Measurements from ENCODE around the gene BID. TPM values are rescaled to one million over a fixed set of nuclear protein-coding genes. Genes with fewer than 3 reads are reported as not detected.

BID gene
- total RNA-seq, 1 donor from 2014 or later = 34.3 TPM

GRCh38 chr22:17742527-17742902, 31.8 kb downstream of the BID start:
- intact Hi-C loops (cut with micrococcal nuclease) = loop anchor here (1.0 kb wide), 2 partner anchors 43 to 334 kb away; no protein-coding TSS in a partner anchor

- intact Hi-C loops (cut with micrococcal nuclease) = loop anchor here (1.0 kb wide), 2 partner anchors 43 to 334 kb away; no protein-coding TSS in a partner anchor
Observed at GRCh38 chr22:17741866-17742526, 32.3 kb downstream of the BID start.

- intact Hi-C loops (cut with micrococcal nuclease) = no loop called here
Observed at GRCh38 chr22:17739196-17739975, 34.9 kb downstream of the BID start.

GRCh38 chr22:17738386-17739128, 35.7 kb downstream of the BID start:
- intact Hi-C loops (cut with micrococcal nuclease) = no loop called here

GRCh38 chr22:17734187-17734586, 40.1 kb downstream of the BID start:
- intact Hi-C loops (cut with micrococcal nuclease) = loop anchor here (2.0 kb wide), 2 partner anchors 27 to 35 kb away; no protein-coding TSS in a partner anchor

GRCh38 chr22:17733466-17733865, 40.8 kb downstream of the BID start:
- intact Hi-C loops (cut with micrococcal nuclease) = no loop called here

GRCh38 chr22:17732251-17732854, 41.9 kb downstream of the BID start:
- intact Hi-C loops (cut with micrococcal nuclease) = no loop called here

GRCh38 chr22:17729561-17729960, 44.7 kb downstream of the BID start:
- intact Hi-C loops (cut with micrococcal nuclease) = no loop called here

- intact Hi-C loops (cut with micrococcal nuclease) = no loop called here
Observed at GRCh38 chr22:17728786-17729185, 45.5 kb downstream of the BID start.

- intact Hi-C loops (cut with micrococcal nuclease) = no loop called here
Observed at GRCh38 chr22:17726928-17727897, 47.1 kb downstream of the BID start.

GRCh38 chr22:17726006-17726927, 48.0 kb downstream of the BID start:
- intact Hi-C loops (cut with micrococcal nuclease) = no loop called here

- intact Hi-C loops (cut with micrococcal nuclease) = no loop called here
Observed at GRCh38 chr22:17725500-17725796, 48.8 kb downstream of the BID start.

GRCh38 chr22:17724678-17725499, 49.4 kb downstream of the BID start:
- intact Hi-C loops (cut with micrococcal nuclease) = no loop called here

GRCh38 chr22:17724241-17724640, 50.0 kb downstream of the BID start:
- intact Hi-C loops (cut with micrococcal nuclease) = no loop called here

- intact Hi-C loops (cut with micrococcal nuclease) = no loop called here
Observed at GRCh38 chr22:17719911-17720310, 54.4 kb downstream of the BID start.

- intact Hi-C loops (cut with micrococcal nuclease) = no loop called here
Observed at GRCh38 chr22:17717708-17718107, 56.6 kb downstream of the BID start.

GRCh38 chr22:17716529-17716928, 57.7 kb downstream of the BID start:
- intact Hi-C loops (cut with micrococcal nuclease) = no loop called here

GRCh38 chr22:17712441-17712840, 61.8 kb downstream of the BID start:
- intact Hi-C loops (cut with micrococcal nuclease) = no loop called here

GRCh38 chr22:17710023-17710422, 64.2 kb downstream of the BID start:
- intact Hi-C loops (cut with micrococcal nuclease) = no loop called here
